GM10266 (cell line): ENCODE measurements around the gene SLC25A10.

ENCODE experiments used
- DNase-seq: peaks from one replicate; pipeline ENCODE4 v3.0.0; 2012; ENCODE audit errors: extremely low spot score
- TF ChIP-seq, protein P1 (sequence below): IDR thresholded peaks from 2 replicates; pipeline ENCODE4 v1.5.1; 2012; ENCODE audit warnings: mild to moderate bottlenecking, low read depth; ENCODE audit not compliant: control insufficient read depth, insufficient read depth; ENCODE audit errors: missing control alignments

The SLC25A10 gene, protein sequence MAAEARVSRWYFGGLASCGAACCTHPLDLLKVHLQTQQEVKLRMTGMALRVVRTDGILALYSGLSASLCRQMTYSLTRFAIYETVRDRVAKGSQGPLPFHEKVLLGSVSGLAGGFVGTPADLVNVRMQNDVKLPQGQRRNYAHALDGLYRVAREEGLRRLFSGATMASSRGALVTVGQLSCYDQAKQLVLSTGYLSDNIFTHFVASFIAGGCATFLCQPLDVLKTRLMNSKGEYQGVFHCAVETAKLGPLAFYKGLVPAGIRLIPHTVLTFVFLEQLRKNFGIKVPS

GRCh38 chr17:81711814-81712467 is at the start of gene SLC25A10:
TSS of gene SLC25A10 (plus strand) at chr17:81712284. CDS start at chr17:81712427, 143 bp downstream.
- peak; percentile 97 for DNase-seq
- TF ChIP-seq, protein P1, sequence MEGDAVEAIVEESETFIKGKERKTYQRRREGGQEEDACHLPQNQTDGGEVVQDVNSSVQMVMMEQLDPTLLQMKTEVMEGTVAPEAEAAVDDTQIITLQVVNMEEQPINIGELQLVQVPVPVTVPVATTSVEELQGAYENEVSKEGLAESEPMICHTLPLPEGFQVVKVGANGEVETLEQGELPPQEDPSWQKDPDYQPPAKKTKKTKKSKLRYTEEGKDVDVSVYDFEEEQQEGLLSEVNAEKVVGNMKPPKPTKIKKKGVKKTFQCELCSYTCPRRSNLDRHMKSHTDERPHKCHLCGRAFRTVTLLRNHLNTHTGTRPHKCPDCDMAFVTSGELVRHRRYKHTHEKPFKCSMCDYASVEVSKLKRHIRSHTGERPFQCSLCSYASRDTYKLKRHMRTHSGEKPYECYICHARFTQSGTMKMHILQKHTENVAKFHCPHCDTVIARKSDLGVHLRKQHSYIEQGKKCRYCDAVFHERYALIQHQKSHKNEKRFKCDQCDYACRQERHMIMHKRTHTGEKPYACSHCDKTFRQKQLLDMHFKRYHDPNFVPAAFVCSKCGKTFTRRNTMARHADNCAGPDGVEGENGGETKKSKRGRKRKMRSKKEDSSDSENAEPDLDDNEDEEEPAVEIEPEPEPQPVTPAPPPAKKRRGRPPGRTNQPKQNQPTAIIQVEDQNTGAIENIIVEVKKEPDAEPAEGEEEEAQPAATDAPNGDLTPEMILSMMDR: peak; percentile 6

- TF ChIP-seq, protein P1: no peak
- DNase-seq: no peak
Observed at GRCh38 chr17:81664051-81664470, 48.0 kb upstream of the SLC25A10 start.

DNA sequence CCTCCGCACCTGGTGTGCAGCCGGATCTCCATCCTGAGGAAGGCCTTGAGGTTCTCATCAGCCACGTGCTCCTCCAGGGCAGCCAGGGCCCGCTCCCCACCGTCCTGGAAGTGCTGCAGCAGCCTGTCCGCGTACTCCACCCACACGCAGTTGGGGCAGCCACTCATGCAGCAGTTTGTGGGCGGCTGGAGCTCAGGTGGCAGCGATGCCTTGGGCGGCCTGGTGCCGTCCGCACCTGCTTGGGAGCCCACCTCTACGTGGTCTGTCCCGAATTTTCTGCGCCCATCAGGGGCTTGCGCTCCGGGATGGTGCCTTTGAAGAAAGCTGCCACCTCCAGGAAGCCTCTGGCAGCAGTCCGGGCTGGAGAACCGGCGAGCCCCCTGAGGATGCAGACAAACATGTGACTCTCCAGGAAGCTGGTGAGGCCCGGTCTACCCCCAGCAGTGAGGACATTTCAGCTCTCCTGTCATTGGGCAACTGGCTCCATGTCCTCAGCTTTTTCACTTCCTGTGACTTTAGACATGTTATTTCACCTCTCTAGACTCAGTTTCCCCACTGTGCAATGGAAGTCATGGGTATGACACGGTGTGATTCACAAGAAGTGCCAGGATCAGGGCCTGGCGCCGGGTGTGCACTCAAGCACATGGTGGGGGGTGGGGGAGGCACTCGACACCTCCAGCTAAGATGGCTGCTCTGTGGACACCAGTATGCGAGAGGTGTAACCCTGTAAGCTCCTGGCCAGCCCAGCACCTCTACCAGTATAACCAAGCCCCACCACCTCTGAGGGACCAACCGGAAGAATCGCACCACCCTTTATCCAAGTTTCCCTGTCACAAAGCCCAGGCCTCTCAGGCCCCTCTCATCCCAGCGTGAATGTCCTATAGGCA is 46.6 kb upstream of the SLC25A10 start:
- peak; percentile 67 for DNase-seq
- TF ChIP-seq, protein P1: no peak

DNA sequence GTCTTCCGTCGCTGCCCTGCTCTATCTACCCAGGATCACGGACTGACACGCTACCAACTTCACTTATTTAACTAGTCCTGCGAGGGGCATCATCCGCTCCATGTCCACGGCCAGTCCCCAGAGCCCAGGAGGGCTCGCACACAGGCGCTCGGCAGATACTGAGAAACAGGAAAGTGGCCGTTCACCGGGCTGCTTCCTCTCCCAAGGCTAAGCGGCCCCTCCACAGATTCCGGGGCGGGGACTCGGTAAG is 46.1 kb upstream of the SLC25A10 start:
- no peak for DNase-seq
- TF ChIP-seq, protein P1: no peak

GRCh38 chr17:81666342-81667191 is 45.5 kb upstream of the SLC25A10 start, which contains the start of the genes CCDC137 and OXLD1:
TSS of gene CCDC137 (plus strand) at chr17:81666737. CDS start at chr17:81666767, 30 bp downstream.
TSS of gene OXLD1 (minus strand) at chr17:81666605. CDS start at chr17:81666577, 28 bp downstream.
- DNase-seq: peak; percentile 98

GRCh38 chr17:81667754-81668153 is 44.3 kb upstream of the SLC25A10 start:
- DNase-seq: no peak
- TF ChIP-seq, protein P1: no peak

More at GRCh38 chr17:81666342-81667191, 45.5 kb upstream of the SLC25A10 start, which contains the start of the genes CCDC137 and OXLD1:
- TF ChIP-seq, protein P1: no peak
